ENCODE measurements around the gene RHBDD1. TPM values are rescaled to one million over a fixed set of nuclear protein-coding genes. Genes with fewer than 3 reads are reported as not detected.

RHBDD1 gene
- total and polyA plus RNA-seq, 2 donors (not counting 3 experiments of a cell fraction or from before 2014, with no cell fraction given): 6.8 to 19.4 TPM

DNA sequence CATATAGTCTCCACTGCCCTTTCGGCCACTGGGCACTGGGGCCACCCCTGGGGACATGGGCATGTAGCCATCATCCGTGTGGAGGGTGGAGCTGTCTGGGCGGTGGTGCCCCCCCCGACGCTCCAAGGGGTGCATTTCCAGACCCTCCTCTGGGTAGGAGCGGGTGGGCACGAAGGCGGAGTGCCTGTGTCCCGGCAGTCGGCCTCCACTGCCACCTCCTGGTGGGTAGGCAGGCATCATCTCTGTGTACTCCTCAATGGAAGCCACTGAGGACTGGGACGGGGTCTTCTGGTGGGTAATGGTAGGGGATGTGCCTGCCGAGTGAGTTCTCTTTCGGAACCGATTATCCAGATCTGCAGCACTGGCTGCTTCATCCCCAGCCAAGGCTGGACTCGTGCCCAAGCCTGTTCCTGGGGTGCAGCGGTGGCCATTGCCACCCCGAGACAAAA, 39.0 kb upstream of the RHBDD1 start:
- dilution Hi-C loops (cut with MboI; ENCODE audit: extremely low pct_ligation_motif_present, low sequenced_read_pairs): no loop called here
- Histone ChIP-seq H3K79me2 (ENCODE audit: control insufficient read depth, insufficient read depth, low read length) (no peaks in the 10 kb centered on the region), H3K27ac (ENCODE audit: insufficient read depth, low read depth, low read length) (no peak overlapping the region), H3K4me2 (ENCODE audit: insufficient read depth, low read length) (no peak overlapping the region), H3K36me3 (ENCODE audit: control insufficient read depth in 2 of 2, extremely low read depth in 1 of 2, insufficient read depth in 2 of 2, low read length in 2 of 2) (no peaks in the 10 kb centered on the region), H3K9ac (replicated peaks; ENCODE audit: extremely low read depth, insufficient read depth, low read length) (no peak overlapping the region), H3K9me3 (replicated peaks; ENCODE audit: control insufficient read depth, insufficient read depth, low read length) (no peaks in the 10 kb centered on the region), H2AFZ (ENCODE audit: low read depth, low read length) (no peak overlapping the region), H3K9me1 (replicated peaks; ENCODE audit: control insufficient read depth, extremely low read depth, insufficient read depth, low read length) (no peaks in the 10 kb centered on the region), H3K4me1 (ENCODE audit: control insufficient read depth, extremely low read depth, insufficient read depth, low read length) (peaks cover 17% of the 10 kb centered on the region), H3K27me3 (ENCODE audit: control insufficient read depth in 2 of 2, insufficient read depth in 2 of 2, low read length in 2 of 2) (peaks cover 17 to 30% of the 10 kb centered on the region in 2 experiments), H4K20me1 (replicated peaks; ENCODE audit: control insufficient read depth, extremely low read depth, insufficient read depth, low read length) (no peaks in the 10 kb centered on the region), H3K4me3 (replicated peaks in 1 of 3; ENCODE audit: insufficient read depth in 1 of 3, low read depth in 1 of 3, low read length in 3 of 3) (no peak overlapping the region)
- ChIA-PET CTCF (interaction anchor here (1.4 kb wide), 1 partner anchor 908 kb away, joined by 3 read pairs; no protein-coding TSS in a partner anchor), POLR2A (no interaction called here)
- TF ChIP-seq MYC (IDR thresholded peaks at IDR 0.05; ENCODE audit: low read depth, low read length) (no peak), POLR2AphosphoS5 (IDR thresholded peaks at IDR 0.05; ENCODE audit: insufficient read depth, low read depth, low read length) (no peak), CTCF (IDR thresholded peaks at IDR 0.05; ENCODE audit: extremely low read depth in 1 of 2, insufficient read depth in 1 of 2, low read depth in 1 of 2, low read length in 2 of 2) (no peak)
- DNase-seq (ENCODE audit: low read depth, low spot score) (no peak), FAIRE-seq (no peak)
- BruUV-seq (replicated peaks): no TSS peak
- intact Hi-C loops (cut with micrococcal nuclease): loop anchor here (5.0 to 10.0 kb wide), 2 partner anchors 420 to 762 kb away; no protein-coding TSS in a partner anchor

GRCh38 chr2:226797289-226797988, 38.4 kb upstream of the RHBDD1 start:
- Histone ChIP-seq H3K79me2 (ENCODE audit: control insufficient read depth, insufficient read depth, low read length) (no peaks in the 10 kb centered on the region), H3K4me3 (replicated peaks in 1 of 3; ENCODE audit: insufficient read depth in 1 of 3, low read depth in 1 of 3, low read length in 3 of 3) (no peak overlapping the region), H3K36me3 (ENCODE audit: control insufficient read depth in 2 of 2, extremely low read depth in 1 of 2, insufficient read depth in 2 of 2, low read length in 2 of 2) (no peaks in the 10 kb centered on the region), H3K27me3 (ENCODE audit: control insufficient read depth in 2 of 2, insufficient read depth in 2 of 2, low read length in 2 of 2) (peaks cover 17 to 30% of the 10 kb centered on the region in 2 experiments), H3K4me1 (ENCODE audit: control insufficient read depth, extremely low read depth, insufficient read depth, low read length) (peaks cover 15% of the 10 kb centered on the region), H3K4me2 (ENCODE audit: insufficient read depth, low read length) (no peak overlapping the region), H3K9me3 (replicated peaks; ENCODE audit: control insufficient read depth, insufficient read depth, low read length) (no peaks in the 10 kb centered on the region), H4K20me1 (replicated peaks; ENCODE audit: control insufficient read depth, extremely low read depth, insufficient read depth, low read length) (no peaks in the 10 kb centered on the region), H3K9ac (replicated peaks; ENCODE audit: extremely low read depth, insufficient read depth, low read length) (no peak overlapping the region), H2AFZ (ENCODE audit: low read depth, low read length) (no peak overlapping the region), H3K27ac (ENCODE audit: insufficient read depth, low read depth, low read length) (no peak overlapping the region), H3K9me1 (replicated peaks; ENCODE audit: control insufficient read depth, extremely low read depth, insufficient read depth, low read length) (no peaks in the 10 kb centered on the region)
- DNase-seq (ENCODE audit: low read depth, low spot score): no peak
- intact Hi-C loops (cut with micrococcal nuclease): loop anchor here (5.0 to 10.0 kb wide), 2 partner anchors 420 to 763 kb away; no protein-coding TSS in a partner anchor
- dilution Hi-C loops (cut with MboI; ENCODE audit: extremely low pct_ligation_motif_present, low sequenced_read_pairs): no loop called here
- FAIRE-seq: no peak
- no TSS peak for BruUV-seq (replicated peaks)
- ChIA-PET POLR2A (no interaction called here), CTCF (interaction anchor here (1.8 to 2.3 kb wide), 2 partner anchors 908 to 1132 kb away, joined by 5 to 7 read pairs; no protein-coding TSS in a partner anchor)
- no peak for TF ChIP-seq GATA2 (IDR thresholded peaks at IDR 0.05; ENCODE audit: insufficient read depth, insufficient read length, low read depth, low read length)
- no peak for TF ChIP-seq POLR2AphosphoS5 (IDR thresholded peaks at IDR 0.05; ENCODE audit: insufficient read depth, low read depth, low read length)
- TF ChIP-seq EZH2 (IDR thresholded peaks at IDR 0.05; ENCODE audit: borderline replicate concordance, low read depth, low read length, severe bottlenecking): no peak
- no peak for TF ChIP-seq CTCF (IDR thresholded peaks at IDR 0.05; ENCODE audit: extremely low read depth in 1 of 2, insufficient read depth in 1 of 2, low read depth in 1 of 2, low read length in 2 of 2)
- TF ChIP-seq POLR2A (IDR thresholded peaks at IDR 0.05; ENCODE audit: low read depth, low read length): no peak
- TF ChIP-seq JUN (IDR thresholded peaks at IDR 0.05; ENCODE audit: borderline replicate concordance, insufficient read depth, insufficient read length, low read depth): no peak
- no peak for TF ChIP-seq MYC (IDR thresholded peaks at IDR 0.05; ENCODE audit: low read depth, low read length)
- no peak for TF ChIP-seq MAX (IDR thresholded peaks at IDR 0.05; ENCODE audit: insufficient read depth, insufficient read length)
- no peak for TF ChIP-seq FOS (IDR thresholded peaks at IDR 0.05; ENCODE audit: borderline replicate concordance, insufficient read depth, low read length)
